Renal cortical epithelial cell (primary cell): ENCODE measurements around the gene TTC28. TPM values are rescaled to one million over a fixed set of nuclear protein-coding genes. Genes with fewer than 3 reads are reported as not detected.

Experiments used
- DNase-seq: peaks from one replicate; pipeline ENCODE4 v3.0.0-alpha.2; 2011; ENCODE audit warnings: low read depth
- total RNA-seq: library from RNA; depleted of rRNA; stranded (reverse); fragments of >200 nt; gene quantifications from 2 replicates; pipeline ENCODE4 v1.2.3, GENCODE V29; 2014

Gene TTC28
- total RNA-seq, 1 donor from 2014 or later: 28.3 TPM

DNA sequence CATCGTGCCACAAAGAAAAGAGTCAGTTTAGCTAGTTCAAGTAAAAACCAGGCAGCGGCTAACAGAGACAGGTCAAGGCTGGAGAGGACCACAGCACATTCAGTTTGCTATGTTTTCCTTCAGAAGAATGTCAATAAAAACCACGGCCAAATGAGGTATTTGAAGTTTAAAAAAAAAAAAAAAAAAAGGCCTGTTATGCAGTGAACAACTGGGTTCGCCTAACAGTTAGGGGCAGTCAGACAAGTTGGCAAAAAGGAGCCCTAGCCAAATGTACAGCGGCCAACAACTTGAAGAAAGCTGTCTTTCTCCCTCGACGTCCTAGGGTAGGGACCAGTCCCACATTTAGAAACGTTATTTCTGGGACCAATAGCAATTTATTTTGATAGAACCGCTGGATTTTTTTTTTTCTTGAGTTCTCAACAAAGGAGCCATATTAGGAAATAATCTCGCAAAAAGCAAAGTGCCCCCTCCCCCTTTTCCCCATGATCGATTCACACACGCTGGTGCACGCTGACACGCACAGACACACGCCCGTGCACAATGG lies 237.8 kb downstream of the TTC28 start:
- no peak for DNase-seq

DNA sequence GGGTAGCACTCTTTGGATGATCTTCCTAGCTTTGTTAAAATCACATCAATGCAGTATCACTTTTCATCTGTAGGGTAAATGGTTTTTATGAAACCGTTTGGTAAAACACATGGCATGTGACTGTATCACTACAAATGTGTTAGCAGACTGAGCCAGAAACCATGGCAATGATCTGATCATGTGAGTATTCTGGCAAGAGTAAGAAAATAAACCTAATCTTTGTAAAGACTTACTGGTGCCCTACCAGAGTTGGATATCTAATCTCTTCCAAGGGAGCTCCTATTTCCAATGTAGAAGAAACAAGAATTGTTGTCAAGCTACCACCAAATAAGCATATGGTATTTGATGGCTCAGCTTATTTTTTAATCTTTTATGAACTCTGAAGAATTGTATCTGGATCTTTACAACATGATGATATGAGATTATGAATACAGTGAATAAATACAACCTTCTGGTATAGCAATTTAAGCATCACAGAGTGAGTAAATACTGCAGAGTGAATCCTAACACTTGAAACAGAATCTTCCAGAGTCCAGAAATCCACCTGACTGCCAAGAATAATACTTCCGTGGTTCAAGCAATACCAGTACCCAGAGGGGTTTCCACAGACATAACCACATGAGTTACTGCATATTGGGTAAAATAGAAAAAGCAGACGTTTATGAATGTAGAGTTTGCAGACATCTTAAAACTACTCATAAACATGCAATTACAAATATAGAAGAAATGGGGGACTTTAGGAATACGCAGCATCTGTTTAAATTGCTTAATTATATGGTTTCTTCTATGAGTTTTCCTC lies 238.8 kb downstream of the TTC28 start:
- peak; percentile 34 for DNase-seq

DNA sequence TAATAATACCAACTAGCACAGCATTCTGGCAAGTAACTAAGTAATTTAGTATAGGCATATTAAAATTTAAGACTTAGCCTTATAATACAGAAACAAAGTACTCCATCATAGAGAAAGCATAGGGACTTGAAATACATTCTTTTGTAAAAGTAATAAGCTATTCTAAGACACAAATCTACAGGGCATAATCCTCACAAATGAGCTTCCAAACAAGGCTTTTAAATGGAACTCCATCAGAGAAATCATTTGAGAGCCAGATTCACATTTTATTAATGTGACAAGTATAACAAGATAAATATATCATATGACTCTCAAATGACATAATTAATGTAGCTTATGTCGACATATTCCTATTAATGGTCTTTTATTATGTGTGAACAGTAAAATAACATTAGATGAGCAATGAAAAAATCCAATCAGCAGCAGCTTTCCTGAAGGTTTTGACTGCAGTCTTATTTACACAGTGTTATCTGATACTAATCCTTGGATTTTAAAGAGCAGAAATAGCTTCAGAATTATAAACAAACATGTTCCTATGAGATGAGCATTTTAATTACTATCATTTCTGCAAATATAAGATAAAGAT lies 241.4 kb downstream of the TTC28 start:
- no peak for DNase-seq

DNA sequence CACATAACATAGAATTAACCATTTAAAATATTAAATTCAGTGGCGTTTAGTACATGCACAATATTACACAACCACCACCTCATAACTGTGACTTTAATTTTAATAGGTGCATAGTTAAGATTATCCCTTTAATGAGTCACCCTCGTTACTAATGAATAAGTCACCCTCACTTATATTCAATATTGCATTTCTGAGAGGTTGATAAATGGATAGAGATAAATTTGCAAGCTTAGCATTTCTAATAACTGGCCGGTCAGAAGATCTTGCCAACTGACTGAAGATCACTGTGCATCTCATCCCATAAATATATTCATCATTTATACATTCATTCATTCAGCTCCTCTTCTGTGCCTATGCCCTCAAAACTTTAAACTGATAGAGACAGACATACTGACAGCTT lies 243.7 kb downstream of the TTC28 start:
- DNase-seq: no peak

DNA sequence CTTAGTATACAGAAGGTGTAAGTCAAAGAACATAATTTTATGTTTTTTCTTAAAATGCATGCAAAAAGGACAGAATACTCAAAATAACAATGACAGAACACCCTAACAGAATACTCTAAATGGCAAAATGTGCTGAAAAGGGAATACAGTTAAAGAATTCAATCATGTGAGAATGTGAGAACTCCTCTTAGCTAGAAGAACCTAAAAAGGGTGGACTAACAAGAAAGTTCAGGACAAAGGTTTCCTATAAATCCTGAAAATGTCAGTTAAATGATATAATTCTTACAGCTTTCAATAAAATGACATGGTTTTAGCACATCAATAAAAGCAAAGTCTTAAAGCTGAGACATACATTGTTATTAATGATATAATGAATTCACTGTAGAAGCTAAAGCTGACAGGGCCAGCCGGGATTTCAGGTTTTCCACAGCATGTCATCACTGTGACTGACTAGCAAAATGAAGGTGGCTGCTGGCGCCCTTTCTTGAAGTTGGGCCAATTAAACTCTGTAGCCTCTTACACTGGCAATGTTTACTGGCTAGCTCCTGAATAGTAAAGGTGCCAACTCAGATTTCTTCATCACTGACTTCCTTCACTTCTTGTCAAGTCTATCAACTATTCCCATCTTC lies 244.4 kb downstream of the TTC28 start:
- peak; percentile 38 for DNase-seq

DNA sequence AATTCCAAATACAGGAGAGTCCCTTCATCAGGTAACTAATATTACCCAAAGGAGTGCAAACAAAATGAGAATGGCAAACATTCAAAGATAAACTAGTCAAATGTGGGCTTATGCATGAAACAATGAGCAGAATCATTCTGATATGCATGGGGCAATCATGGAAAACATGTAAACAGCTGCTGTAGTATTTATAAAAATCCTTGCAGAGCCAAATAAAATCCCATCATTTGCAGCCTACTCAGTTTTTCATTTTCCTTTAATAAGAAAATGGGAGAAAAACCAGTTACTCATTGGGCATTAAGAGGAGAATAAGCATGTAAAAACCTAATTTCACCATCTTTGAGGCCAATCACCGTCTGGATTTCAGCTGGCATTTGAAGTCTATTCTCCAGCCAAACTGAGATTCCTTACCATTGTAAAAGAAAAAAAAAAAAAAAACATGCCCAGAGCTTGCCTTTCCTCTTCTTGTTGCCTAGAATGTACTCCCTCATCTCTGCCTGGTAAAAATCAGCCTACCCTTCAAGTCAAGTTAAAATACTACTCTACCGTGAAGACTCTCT lies 249.1 kb downstream of the TTC28 start:
- DNase-seq: no peak

DNA sequence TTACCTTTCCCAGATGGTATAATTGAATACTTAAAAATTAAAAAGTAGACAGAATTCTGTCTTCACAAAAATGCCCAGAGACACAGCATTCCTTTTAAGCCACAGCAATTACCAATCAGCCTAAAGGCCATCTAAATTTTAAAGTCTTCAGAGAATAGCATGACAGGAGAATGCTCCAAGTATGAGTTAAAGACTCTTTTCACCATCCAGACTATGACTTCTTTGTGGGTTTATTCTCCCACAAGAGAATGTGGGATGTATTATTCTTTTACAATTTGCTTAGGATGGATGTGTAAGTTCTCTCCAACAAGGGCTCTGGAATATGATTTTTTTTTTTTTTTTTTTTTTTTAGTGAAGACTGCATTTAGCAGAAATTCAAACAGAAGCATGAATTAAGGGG lies 249.9 kb downstream of the TTC28 start:
- no peak for DNase-seq

DNA sequence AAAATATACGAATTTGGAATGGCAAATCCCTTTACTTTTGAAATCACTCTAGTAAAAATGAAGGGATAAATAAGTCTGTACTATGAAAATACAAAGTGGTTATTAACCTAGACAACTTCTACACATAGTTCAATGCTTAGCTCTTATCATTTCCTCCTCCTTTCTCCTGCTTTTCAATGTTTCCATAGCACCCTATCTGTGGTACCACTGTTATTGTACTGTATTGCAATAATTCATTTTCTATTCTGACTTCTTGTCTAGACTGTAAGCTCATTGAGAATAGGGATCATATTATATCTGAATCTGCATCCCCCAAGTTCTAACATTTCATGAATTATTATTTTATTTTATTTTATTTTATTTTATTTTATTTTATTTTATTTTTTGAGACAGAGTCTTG lies 251.4 kb downstream of the TTC28 start:
- no peak for DNase-seq

DNA sequence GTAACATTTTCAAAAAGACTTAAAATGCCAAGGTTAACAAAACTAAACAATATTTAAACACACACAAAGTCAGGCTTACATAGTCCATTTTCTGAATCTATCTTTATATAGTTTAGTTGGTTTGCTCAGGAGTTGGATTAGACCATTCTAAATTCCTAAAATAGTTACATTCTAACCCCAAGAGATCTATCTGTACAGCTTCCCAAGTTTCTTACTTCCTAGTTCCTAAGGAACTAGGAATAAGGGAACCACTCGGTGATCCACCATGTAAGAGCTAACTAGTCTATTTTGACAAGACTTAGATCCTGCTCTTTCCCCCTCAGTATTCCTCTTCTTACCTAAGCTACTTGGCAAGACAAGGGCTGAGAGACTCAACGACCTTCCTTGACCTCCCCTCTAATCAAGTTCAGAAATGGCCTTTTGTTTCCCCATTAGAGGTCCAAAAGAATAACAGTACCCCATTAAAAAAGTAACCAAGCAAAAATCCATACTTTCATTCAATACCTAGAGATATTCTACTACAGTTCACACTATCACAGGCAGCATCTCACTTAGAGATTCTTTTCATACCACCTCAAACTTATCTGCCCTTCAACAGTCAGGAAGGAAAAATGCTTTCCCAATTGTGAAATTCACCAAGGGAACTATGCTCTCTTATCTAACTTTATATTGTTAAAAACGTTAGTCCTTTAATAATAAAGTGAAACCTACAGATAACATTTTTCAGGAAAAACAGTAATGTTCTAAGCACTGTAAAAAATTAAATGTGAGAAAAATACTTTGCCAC lies 253.1 kb downstream of the TTC28 start:
- no peak for DNase-seq

DNA sequence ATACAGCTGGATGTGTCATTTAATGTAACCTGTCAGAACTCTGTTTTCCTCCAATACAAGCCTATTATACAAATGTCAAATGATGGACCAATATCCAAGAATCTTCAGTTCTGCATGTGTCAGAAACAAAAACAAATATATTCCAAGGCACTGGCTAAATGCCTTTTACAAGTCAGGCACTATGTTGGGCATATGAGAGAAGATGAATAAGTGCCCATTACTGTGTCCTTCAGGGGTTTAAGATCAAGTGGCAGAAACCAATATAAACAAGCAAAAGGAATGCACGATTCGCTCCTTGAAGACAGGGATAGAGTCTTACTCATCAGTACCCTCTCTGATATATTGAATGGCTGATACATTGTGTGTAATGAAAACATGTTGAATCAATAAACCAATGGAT lies 254.4 kb downstream of the TTC28 start:
- DNase-seq: no peak

DNA sequence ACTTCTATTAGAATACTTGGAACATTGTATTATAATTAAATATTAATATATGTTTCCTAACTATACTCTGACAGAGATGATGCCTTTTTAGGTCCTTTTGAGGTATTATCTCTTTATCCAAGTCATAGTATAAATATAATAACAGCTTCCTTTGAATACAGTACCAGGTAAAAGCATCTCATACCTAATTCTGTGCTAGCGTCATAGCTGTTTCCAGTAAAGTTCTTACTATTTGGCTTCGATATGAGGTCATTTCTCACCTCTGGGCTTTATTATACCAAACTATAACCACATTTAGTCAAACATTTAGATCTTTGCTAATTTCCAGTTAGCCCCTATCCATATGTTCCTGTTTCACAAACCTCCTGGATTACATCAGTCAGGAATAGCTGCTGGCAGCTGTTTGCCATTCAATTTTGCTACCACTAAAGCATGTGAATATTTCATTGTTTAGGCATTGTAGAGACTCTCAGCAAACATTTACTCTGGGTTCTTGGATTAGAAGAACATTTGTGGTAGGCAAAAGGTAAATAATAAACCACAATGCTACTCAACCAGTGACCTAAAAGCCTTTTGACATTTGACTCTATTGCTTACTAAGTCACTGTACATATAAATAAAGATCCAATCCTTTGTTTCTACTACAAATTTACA lies 255.1 kb downstream of the TTC28 start:
- peak; percentile 90 for DNase-seq

DNA sequence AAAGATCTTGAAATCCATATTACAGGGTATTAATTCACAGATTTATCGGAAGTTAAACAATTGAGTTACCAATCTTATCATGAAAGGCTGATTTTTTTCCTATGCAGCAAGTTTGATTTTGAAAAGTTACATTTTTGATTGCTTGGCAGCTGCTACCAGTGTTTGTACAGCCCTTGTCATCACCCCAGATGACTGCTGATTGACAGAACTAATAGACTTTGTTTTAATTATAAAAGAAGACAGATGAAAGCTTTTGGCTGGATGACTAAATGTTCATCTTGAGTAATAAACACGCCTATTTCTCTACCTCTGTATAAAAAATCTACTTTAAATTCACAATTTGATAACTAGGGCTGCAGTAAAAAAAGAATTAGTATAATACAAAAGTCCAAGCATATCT lies 259.7 kb downstream of the TTC28 start:
- DNase-seq: no peak

DNA sequence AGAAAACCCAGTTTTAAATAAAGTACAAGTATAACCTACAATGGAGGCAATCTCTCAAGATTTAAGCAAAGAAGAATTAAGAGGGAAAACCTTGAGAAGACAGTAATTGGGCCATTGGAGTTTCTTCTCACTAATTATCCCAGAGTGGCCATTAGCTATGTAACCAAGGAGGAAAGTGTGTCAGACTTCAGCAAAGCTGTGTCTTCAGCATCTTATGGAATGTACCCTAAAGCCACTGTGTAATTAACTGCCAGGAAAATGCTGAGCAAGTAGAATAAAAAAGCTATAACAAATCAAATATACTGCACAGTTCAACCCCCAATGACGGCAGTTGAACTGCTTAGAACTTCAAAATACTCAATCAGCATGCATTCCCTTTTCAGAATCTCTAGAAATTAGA lies 261.6 kb downstream of the TTC28 start:
- DNase-seq: no peak

DNA sequence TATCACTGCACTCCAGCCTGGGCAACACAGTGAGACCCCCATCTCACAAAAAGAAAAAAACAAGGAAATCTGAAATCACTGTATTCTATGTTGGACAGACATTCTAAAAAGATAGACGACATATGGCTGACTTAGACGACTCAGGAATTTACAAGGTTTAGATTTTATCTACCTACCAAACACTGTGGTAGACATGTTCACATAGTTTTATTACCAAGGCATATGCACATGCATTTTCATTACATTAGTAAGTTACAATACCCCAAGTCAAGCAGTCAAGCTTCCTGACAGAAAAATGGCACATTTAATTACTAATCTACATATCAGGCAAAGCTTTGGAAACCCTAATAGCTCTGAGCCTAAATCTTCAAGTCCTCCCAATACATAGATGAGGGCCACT lies 262.2 kb downstream of the TTC28 start:
- DNase-seq: no peak

DNA sequence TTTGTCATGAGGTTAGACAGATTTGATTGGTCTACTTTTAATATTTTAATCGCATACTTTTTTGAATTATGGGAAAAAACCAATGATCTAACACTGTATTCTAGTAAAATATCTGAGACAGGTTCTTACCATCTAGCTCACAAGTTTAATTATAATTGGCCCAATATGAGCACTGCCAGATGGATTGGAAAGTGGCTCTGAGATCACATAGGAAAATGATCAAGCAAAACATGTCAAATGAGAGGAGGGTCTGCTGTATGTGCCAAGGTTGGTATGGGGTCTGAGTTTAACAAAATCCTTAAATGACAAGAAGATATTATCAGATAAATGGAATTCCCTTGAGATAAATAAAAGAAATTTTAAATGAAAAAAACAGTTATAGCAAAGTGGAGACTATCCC lies 264.7 kb downstream of the TTC28 start:
- no peak for DNase-seq

DNA sequence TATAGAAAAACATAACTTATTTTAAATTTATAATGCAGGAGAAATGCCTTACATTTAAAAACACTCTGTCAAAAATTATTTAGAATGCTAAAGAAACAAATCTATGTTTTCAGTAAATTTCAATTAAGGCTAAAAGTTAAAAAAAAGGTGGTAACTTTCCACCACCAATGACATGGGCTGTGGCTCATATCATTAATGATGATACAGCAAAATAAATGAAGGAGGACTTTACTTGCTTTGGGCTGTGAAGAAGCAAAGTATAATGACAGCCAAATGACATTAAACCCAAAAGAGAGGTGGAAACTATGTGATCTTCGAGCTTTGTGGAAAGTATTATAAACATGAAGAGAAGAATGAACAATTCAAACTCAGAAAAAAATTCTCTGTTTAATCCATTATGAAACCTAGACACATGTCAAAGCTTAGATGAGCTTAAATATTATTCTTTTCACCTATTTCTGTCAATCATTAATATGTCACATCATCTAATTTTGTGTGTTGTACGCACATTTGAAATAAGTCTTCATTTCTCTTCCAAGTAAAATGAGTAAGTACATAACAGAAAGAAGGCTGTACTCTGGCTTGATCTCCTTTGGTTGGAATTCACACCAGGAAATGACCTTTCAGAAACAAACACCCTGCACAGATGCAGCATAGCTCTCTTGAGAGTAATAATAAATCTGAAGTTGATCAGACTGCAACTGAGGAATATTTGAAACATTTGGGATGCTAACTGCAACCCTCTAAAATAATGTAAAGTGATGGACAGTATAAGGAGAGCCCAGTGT lies 265.8 kb downstream of the TTC28 start:
- DNase-seq: no peak

DNA sequence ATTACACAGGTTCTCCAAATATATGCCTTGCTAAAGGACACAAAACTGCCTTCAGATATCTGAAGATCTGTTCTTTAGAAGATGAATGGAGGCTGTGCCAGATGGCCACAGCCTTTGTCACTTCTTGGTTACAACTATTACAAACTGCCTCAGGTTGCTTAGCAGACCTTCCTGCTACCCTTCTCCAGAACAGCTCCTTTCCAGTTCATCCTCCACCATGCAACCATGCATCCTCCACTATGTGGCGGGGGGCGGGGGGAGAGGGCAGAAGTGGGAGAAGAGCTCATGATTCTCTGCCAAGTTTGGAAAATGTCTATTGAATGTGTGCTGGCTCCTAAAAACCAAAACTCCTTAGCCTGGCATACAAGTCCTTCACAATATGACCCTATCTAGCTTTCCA lies 267.5 kb downstream of the TTC28 start:
- no peak for DNase-seq

DNA sequence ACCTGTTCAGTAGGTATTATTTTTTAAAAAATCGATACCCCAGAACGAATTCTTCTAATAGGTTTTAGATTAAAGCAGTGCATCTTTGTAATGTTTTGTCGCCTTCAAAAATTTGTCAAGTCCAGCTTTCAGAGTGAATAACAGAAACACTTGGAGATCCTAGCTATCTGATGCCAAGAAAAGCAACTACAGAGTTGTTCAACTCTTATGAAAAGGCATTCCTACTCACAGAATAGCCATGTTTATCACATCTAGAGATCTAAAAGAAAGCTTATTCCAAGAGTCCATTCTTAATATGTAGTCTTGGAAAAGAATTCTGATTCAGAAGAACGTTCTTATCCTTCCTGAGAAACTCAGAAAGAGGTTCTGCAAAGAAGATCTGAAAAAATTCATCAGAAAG lies 268.5 kb downstream of the TTC28 start:
- DNase-seq: no peak

DNA sequence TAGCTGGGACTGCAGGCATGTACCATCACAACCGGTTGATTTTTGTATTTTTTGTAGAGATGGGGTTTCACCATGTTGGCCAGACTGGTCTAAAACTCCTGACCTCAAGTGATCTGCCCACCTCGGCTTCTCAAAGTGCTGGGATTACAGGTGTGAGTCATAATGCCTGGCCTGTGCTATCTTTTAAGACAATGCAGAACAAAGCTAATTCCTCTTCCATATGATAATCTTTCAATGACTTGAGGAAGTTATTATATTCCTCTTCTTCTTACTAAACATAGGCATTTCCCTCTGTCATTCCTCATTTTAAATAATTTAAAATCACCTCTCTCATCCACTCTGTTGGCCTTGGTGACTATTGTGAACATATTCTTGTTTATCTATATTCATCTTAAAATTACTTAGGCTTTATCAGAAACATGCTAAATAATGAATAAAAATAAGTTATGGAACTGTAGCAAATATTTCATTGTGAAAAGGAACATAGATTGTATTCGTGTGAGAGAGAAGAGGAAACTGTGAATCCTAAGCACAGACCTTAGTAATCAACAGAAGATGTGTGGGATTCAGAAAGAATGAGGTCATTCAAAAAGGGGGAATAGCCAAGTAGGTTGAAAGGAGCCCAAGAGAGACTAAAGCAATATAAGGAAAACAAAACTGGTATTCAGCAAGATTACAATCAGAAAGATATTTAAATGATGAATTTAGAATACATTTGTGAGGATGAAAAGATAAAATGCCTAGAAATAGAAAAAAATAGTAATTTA lies 269.4 kb downstream of the TTC28 start:
- DNase-seq: peak; percentile 36

DNA sequence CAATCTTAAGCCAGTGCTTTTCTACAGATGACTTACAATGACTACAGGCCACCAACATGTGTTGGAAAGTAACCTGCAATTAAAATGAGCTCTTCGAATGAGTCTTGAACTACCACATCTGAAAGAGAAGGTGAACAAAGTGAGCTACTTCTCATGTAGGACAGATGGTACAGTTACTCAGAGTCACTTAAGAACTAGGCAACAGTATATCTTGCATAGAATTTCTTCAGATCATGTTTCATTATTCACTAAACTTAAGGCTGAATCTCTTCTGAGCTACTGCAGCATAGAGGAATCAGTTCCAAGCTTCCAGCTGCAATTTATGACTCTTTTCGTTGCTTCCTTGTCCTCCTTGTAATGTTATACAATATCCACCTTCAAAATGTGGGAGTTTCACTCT lies 270.9 kb downstream of the TTC28 start:
- DNase-seq: no peak
